Breast epithelium (tissue), 4 donors: ENCODE data around the gene SEC61A2. TPM values are rescaled to one million over a fixed set of nuclear protein-coding genes. Genes with fewer than 3 reads are reported as not detected.
"Not testable (repeated sequence)": the region's sequence is repeated elsewhere in the genome, so short reads cannot be mapped to it uniquely, and the experiment has no call there.

ENCODE experiments used
- DNase-seq, 2 donors: peaks; one replicate each; pipeline ENCODE4 v3.0.0-alpha.2; 2019; ENCODE audit warnings: low spot score in 2 of 2
- H3K27ac ChIP-seq, 2 donors: fragments of 200-600 bp; sonication (generic) in 1 of 2; one replicate each; pipeline ENCODE4 v1.5.1; 2016 to 2019; ENCODE audit warnings: mild to moderate bottlenecking in 1 of 2
- H3K27me3 ChIP-seq, 2 donors: fragments of 200-600 bp; sonication (generic) in 1 of 2; one replicate each; pipeline versions ENCODE4 v1.5.1 to v1.6.0; 2017 to 2019; ENCODE audit warnings: control low read depth in 1 of 2, mild to moderate bottlenecking in 1 of 2
- H3K36me3 ChIP-seq: fragments of 200-600 bp; one replicate; pipeline ENCODE4 v1.5.1; 2019
- H3K4me1 ChIP-seq, 2 donors: fragments of 200-600 bp; sonication (generic); one replicate each; pipeline ENCODE4 v1.5.1; 2016 to 2019; ENCODE audit warnings: control low read depth in 1 of 2
- H3K4me3 ChIP-seq, 3 donors: fragments of 200-600 bp; sonication (generic); 1 replicate in 2 of 3; 2 replicates in 1 of 3; pipeline ENCODE4 v1.5.1; 2016 to 2019; ENCODE audit warnings: mild to moderate bottlenecking in 3 of 3, moderate library complexity in 2 of 3
- H3K9me3 ChIP-seq, 2 donors: fragments of 200-600 bp; sonication (generic) in 1 of 2; one replicate each; pipeline ENCODE4 v1.5.1; 2016 to 2019; ENCODE audit warnings: control low read depth in 1 of 2
- POLR2A ChIP-seq: fragments of 450-650 bp; IDR thresholded peaks from one replicate; pipeline ENCODE4 v1.6.1; 2016; ENCODE audit warnings: antibody characterized with exemption, mild to moderate bottlenecking, moderate library complexity
- POLR2AphosphoS5 ChIP-seq, 3 donors: sonication (generic); formaldehyde crosslinking; IDR thresholded peaks; one replicate each; pipeline ENCODE4 v1.6.1; 2017; ENCODE audit warnings: antibody characterized with exemption in 3 of 3
- intact Hi-C: fragments of 100-400 bp; cut with DNase I; formaldehyde crosslinking; loops from one replicate; pipeline ENCODE4 v1.15.1; 2023; ENCODE audit warnings: low total_unique reads
- total RNA-seq, 3 donors: library from RNA; depleted of rRNA; stranded (reverse); fragments of >200 nt; gene quantifications; one replicate each; pipeline ENCODE4 v1.1.0, GENCODE V29; 2016
- TF ChIP-seq, protein P1 (sequence below), 3 donors: fragments of 450-650 bp; IDR thresholded peaks; one replicate each; pipeline ENCODE4 v1.5.1; 2016 to 2017; ENCODE audit warnings: antibody characterized with exemption in 3 of 3, mild to moderate bottlenecking in 3 of 3, moderate library complexity in 3 of 3

SEC61A2 gene
- total RNA-seq, 3 donors from 2014 or later: 6.2 to 15.7 (median 10.2) TPM

DNA sequence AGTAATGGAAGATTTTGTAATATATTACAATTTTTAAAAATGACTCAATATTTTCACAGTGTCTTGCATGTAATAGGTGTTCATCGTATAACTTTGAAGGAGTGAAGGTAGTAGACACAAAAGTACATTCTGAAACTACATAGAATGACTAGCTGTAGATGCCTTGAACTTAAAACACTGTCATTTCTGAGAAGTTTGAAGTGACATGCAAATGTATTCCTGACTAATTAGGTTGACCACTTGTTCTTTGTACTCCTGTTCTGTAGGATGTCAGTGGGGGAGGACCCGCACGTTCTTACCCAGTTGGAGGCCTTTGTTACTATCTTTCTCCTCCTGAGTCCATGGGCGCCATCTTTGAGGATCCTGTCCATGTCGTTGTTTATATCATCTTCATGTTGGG is 31.2 kb downstream of the SEC61A2 start:
- no peaks in the 10 kb centered on the region for H3K36me3 ChIP-seq
- no peaks in the 10 kb centered on the region for H3K4me1 ChIP-seq
- no peak overlapping the region for H3K27ac ChIP-seq
- TF ChIP-seq, protein P1, sequence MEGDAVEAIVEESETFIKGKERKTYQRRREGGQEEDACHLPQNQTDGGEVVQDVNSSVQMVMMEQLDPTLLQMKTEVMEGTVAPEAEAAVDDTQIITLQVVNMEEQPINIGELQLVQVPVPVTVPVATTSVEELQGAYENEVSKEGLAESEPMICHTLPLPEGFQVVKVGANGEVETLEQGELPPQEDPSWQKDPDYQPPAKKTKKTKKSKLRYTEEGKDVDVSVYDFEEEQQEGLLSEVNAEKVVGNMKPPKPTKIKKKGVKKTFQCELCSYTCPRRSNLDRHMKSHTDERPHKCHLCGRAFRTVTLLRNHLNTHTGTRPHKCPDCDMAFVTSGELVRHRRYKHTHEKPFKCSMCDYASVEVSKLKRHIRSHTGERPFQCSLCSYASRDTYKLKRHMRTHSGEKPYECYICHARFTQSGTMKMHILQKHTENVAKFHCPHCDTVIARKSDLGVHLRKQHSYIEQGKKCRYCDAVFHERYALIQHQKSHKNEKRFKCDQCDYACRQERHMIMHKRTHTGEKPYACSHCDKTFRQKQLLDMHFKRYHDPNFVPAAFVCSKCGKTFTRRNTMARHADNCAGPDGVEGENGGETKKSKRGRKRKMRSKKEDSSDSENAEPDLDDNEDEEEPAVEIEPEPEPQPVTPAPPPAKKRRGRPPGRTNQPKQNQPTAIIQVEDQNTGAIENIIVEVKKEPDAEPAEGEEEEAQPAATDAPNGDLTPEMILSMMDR (IDR thresholded peaks at IDR 0.05): no peak
- TF ChIP-seq POLR2A (no peak), POLR2AphosphoS5 (IDR thresholded peaks at IDR 0.05) (no peak)
- no peak for DNase-seq
- no peaks in the 10 kb centered on the region for H3K9me3 ChIP-seq
- no peak overlapping the region for H3K4me3 ChIP-seq
- intact Hi-C loops: no loop called here
- H3K27me3 ChIP-seq: no peaks in the 10 kb centered on the region

DNA sequence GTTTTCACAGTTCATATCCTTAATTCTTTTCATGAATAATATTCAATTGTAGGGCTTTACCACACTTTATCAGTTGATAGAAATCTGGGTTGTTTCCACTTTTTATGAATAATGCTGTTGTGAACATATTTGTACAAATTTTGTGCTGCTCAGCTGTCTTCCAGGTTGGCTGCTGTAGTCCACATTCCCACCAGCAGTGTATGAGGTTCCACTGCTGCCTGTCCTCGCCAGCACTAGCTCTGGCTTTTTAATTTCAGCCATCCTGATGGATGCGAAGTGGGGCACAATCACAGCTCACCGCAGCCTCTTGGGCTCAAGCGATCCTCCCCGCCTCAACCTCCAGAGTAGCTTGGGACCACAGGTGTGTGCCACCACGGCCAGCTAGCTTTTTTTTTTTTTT is 33.5 kb downstream of the SEC61A2 start:
- Histone ChIP-seq H3K4me3 (no peak overlapping the region), H3K4me1 (no peaks in the 10 kb centered on the region), H3K27ac (no peak overlapping the region), H3K36me3 (no peaks in the 10 kb centered on the region), H3K9me3 (no peaks in the 10 kb centered on the region), H3K27me3 (no peaks in the 10 kb centered on the region)
- DNase-seq: no peak
- intact Hi-C loops: no loop called here
- TF ChIP-seq POLR2AphosphoS5 (IDR thresholded peaks at IDR 0.05): no peak
- TF ChIP-seq POLR2A: no peak
- TF ChIP-seq, protein P1 (IDR thresholded peaks at IDR 0.05): no peak

DNA sequence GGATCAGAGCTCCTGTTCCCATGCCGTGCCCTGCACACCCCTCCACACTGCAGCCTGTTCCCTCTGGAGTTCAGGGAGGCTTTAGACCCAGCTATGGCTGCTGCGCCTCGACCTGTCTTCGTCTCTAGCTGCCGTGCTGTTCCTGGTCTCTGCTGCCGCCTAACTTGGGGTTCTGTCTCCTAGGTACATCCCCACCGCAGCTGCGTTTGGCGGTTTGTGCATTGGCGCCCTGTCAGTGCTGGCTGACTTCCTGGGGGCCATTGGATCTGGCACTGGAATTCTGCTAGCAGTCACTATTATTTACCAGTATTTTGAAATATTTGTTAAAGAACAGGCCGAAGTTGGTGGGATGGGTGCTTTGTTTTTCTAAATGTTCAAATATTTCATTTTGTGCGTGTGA is 34.6 kb downstream of the SEC61A2 start:
- Histone ChIP-seq H3K27ac (no peak overlapping the region), H3K9me3 (no peaks in the 10 kb centered on the region), H3K27me3 (no peaks in the 10 kb centered on the region), H3K4me3 (no peak overlapping the region), H3K4me1 (no peaks in the 10 kb centered on the region), H3K36me3 (no peaks in the 10 kb centered on the region)
- no peak for DNase-seq
- intact Hi-C loops: no loop called here
- no peak for TF ChIP-seq POLR2AphosphoS5 (IDR thresholded peaks at IDR 0.05)
- TF ChIP-seq POLR2A: no peak
- TF ChIP-seq, protein P1 (IDR thresholded peaks at IDR 0.05): no peak

DNA sequence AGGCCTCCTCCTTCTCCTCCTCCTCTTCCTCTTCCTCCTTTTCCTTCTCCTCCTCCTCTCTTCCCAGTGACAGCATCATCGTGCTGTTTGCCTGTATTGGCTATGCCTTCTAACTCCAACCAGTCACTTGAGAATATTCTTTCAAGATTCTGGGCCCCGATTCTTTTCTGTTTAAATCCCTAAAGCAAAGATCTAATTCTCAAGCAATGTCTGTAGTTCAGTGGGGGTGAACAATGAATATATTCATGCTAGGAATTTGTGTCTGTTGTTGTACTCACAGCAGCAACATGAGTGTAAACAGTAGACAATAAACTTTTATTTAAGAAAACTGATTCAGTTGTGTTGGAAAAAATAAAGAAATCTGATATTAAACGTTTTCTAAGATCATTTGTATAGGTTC is 35.6 kb downstream of the SEC61A2 start:
- TF ChIP-seq POLR2A (no peak), POLR2AphosphoS5 (IDR thresholded peaks at IDR 0.05) (no peak)
- TF ChIP-seq, protein P1 (IDR thresholded peaks at IDR 0.05): no peak
- DNase-seq: no peak
- no peak overlapping the region for H3K4me3 ChIP-seq
- no peaks in the 10 kb centered on the region for H3K4me1 ChIP-seq
- H3K27ac ChIP-seq: no peak overlapping the region
- intact Hi-C loops: no loop called here
- H3K27me3 ChIP-seq: no peaks in the 10 kb centered on the region
- H3K36me3 ChIP-seq: no peaks in the 10 kb centered on the region
- no peaks in the 10 kb centered on the region for H3K9me3 ChIP-seq

DNA sequence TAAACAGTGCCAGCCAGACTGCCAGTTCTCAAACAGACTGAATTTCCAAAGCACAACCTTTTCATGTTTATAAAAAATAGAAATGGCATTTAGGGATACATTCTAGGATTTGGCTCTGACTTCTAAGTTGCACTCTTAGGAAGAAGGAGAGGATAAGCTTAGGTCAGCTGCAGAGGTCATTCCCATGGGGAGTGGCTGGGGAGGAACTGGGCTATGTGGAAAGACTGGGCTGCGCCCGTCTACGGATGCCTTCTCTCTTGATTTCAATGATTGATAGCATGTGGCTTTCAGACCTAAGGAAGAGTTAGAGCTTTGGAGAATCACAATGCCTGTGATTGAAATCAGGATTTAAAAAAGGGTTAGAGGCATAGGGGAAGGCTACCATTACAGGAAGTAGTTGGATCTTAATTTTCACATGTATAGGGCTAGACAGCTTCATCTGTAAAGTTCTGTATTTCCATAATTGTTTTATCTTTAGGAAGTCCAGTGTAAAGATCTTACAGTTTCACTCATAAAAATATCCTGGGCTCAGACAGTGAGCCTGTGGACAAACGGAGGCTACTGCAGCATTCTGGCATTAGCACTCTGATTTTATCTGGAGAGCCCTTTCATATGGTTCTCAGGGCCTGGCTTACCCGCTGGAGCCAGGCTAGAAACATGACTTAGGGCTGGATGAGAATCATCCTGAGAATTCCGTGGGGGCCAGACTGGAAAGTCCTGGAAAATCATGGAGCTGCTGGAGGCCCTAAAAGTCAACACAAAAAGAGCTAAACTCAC is 36.7 kb downstream of the SEC61A2 start:
- no peak for TF ChIP-seq POLR2AphosphoS5 (IDR thresholded peaks at IDR 0.05)
- TF ChIP-seq, protein P1 (IDR thresholded peaks at IDR 0.05): no peak
- H3K4me3 ChIP-seq: no peak overlapping the region
- H3K4me1 ChIP-seq: no peaks in the 10 kb centered on the region
- no peak overlapping the region for H3K27ac ChIP-seq
- intact Hi-C loops: no loop called here
- H3K27me3 ChIP-seq: no peaks in the 10 kb centered on the region
- DNase-seq: no peak
- no peaks in the 10 kb centered on the region for H3K9me3 ChIP-seq
- peaks cover 3% of the 10 kb centered on the region for H3K36me3 ChIP-seq

DNA sequence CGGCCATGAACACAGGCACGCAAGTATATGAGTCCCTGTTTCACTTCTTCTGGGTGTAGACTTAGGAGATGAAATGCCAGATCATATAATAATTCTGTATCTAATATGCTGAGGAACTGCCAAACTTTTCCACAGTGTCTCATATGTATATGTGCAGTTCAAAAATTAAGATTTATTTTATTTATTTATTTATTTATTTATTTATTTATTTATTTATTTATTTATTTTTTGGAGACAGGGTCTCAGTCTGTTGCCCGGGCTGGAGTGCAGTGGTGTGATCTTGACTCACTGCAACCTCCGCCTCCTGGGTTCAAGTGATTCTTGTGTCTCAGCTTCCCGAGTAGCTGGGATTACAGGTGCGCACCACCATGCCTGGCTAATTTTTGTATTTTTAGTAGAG is 42.0 kb downstream of the SEC61A2 start:
- H3K27ac ChIP-seq, H3K9me3 ChIP-seq, H3K27me3 ChIP-seq, intact Hi-C loops, DNase-seq, H3K4me1 ChIP-seq, H3K36me3 ChIP-seq, H3K4me3 ChIP-seq: not testable (repeated sequence)
